ENCODE measurements around the gene GRIN2B.
A peak's percentile ranks its signal among the peaks of the same experiment; 100 is the strongest.

GRIN2B gene

GRCh38 chr12:13956060-13956590 is 25.3 kb downstream of the GRIN2B start:
- no peak for DNase-seq

DNA sequence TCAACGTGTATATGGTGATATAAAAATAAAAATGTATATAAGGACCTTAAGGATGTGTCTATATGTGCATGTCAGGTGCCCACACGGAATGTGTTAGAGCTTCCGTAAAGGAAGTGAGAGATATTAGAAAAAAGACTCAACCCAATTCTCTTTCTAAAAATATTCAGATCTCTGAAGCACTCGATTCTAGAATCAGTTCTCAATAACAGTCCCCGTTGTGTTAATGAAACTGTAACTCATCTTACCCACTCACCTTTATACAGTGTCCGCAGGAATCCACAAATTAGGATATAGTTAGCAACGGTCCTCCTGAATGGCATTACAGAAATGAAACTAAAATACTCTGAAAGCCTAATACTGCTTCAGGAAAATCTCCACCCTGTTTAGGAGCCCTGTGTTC is 29.3 kb downstream of the GRIN2B start:
- DNase-seq = no peak

DNA sequence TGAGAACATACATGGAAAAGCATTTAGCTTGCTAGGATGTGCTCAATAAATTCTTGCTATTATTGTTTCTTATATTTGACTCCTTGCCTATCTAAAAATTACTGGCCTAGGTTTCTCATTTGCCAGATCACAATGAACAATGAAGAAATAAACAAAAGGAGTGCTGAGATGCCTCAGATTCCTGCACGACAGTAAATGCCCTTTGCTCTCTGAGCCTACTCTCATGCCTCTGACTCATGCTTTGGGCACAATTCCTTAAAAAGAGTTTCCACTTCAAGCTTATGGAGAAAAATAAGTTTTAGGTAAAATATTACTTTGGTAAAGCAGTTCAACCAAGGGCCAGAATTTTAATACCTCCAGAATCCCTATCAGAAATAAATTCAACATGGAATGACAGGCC is 30.9 kb downstream of the GRIN2B start:
- no peak for DNase-seq

DNA sequence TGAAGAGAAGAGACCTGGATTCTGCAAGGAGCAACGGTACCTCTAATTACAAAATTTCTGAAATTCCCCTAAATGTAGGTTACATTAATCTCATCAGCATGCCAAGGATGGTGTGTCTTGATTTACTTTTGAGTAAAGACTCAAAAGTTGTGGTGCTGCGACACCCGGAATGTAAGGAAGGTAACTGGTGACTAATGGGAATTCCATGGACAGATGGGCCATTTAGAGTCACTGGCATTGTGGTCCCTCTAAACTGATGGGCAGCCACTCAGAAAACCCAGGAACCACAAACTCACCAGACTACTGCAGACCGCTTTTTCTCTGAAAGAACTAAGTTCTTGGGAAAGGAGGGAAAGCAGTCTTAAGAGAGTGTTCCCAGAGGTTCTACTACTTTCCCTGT is 32.8 kb downstream of the GRIN2B start:
- DNase-seq = no peak

DNA sequence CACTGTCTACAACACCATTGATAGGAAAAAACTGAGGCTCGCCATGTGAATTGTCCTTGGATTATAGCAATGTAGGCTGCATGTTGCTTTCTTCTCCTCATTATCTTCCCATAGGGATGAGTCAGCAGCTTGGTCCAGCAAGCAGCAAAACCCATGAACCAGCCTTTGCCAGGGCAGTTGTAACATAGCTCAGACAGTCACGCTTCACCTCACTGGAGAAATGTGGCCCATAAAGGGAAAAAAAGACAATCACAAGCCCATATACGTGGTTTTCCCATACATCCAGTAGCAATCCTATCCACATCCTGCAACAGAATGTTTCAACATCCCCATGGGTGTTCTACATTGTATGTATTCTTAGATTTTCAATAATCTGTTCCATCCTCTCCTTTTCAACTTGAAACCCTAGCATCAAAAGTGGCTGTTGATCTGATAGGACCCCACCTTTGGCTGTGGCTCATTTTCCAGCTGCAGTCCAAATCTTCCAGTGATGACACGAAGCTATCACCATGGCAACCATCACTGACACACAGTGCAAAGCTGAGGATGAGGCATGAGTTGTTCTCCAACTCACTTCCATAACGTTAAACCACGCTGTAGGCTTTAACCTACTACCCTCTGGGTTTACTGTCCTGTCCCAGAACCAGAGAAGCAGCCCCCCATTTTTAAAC is 34.0 kb downstream of the GRIN2B start:
- no peak for DNase-seq

- no peak for DNase-seq
These were observed 35.8 kb downstream of the GRIN2B start for GRCh38 chr12:13945641-13946040.

GRCh38 chr12:13945236-13945635 is 36.2 kb downstream of the GRIN2B start:
- DNase-seq = no peak

GRCh38 chr12:13942826-13943225 is 38.6 kb downstream of the GRIN2B start:
- no peak for DNase-seq

GRCh38 chr12:13941258-13942249 is 39.8 kb downstream of the GRIN2B start:
- peak; percentile 58 for DNase-seq

GRCh38 chr12:13940335-13940865 is 41.0 kb downstream of the GRIN2B start:
- no peak for DNase-seq

DNA sequence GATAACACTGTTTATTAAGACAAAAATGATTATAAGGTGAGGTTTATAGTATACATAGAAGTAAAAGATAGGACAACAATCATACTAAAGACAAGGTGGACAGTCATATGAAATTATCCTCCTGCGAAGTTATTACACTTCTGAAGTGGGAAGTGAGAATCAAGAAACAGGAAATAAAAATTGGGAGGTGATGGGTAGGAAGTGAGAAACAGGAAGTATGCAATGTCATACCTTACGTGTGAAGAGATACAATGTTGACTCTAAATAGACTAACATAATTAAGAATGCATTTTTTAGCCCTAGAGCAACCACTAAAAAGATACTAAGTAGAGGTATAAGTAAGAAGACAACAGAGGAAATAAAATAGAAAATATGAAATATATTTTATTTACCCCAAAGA is 43.7 kb downstream of the GRIN2B start:
- DNase-seq = no peak

DNA sequence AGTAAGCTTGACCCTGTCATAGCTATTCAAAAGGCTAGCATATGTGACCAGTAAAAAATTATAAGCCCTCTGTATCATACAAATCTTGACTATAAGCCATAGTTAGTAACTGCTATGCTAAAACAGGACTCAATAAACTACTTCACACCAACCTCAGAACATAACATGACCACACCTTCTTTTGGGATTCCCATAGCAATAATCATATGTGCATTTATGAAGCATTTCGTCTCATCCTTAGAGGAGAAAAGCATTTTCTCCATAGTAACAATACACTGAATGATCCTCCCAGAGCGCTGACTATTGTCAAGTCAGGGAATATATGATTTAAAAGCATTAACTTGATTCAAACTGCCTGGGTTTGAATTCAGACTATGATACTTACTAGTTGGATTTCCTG is 46.2 kb downstream of the GRIN2B start:
- DNase-seq = no peak
